Measurements from ENCODE around the gene KCNB1.

Gene KCNB1

GRCh38 chr20:49354673-49355072 lies 127.8 kb downstream of the KCNB1 start:
- DNase-seq (ENCODE audit: low read depth): no peak
- H3K4me3 ChIP-seq (ENCODE audit: control insufficient read depth, low read depth, low read length): no peak overlapping the region
- TF ChIP-seq, protein P1, sequence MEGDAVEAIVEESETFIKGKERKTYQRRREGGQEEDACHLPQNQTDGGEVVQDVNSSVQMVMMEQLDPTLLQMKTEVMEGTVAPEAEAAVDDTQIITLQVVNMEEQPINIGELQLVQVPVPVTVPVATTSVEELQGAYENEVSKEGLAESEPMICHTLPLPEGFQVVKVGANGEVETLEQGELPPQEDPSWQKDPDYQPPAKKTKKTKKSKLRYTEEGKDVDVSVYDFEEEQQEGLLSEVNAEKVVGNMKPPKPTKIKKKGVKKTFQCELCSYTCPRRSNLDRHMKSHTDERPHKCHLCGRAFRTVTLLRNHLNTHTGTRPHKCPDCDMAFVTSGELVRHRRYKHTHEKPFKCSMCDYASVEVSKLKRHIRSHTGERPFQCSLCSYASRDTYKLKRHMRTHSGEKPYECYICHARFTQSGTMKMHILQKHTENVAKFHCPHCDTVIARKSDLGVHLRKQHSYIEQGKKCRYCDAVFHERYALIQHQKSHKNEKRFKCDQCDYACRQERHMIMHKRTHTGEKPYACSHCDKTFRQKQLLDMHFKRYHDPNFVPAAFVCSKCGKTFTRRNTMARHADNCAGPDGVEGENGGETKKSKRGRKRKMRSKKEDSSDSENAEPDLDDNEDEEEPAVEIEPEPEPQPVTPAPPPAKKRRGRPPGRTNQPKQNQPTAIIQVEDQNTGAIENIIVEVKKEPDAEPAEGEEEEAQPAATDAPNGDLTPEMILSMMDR (conservative IDR thresholded peaks at IDR 0.05; ENCODE audit: control insufficient read depth, insufficient read depth, low read depth, low read length): no peak

DNA sequence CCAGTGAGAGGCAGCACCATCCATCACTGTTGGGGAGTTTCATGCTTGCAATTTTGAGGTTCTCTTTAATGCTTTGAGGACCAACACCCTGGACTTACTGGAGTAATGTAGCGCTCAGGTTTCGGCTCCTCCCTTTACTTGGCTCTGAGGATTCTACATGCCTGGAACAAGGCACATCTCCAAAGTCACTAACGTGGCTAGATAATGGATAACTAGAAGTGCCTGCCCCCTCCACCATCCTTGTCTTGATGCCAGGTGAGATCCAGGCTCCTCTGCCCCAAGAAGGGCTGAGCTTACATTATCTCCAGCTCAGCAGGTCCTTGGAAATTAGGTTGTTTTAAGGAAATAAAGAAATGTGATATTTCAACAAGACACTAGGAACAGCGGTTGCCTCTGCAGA lies 129.1 kb downstream of the KCNB1 start:
- H3K4me3 ChIP-seq (ENCODE audit: control insufficient read depth, low read depth, low read length): no peak overlapping the region
- no peak for DNase-seq (ENCODE audit: low read depth)
- TF ChIP-seq, protein P1 (conservative IDR thresholded peaks at IDR 0.05; ENCODE audit: control insufficient read depth, insufficient read depth, low read depth, low read length): no peak

DNA sequence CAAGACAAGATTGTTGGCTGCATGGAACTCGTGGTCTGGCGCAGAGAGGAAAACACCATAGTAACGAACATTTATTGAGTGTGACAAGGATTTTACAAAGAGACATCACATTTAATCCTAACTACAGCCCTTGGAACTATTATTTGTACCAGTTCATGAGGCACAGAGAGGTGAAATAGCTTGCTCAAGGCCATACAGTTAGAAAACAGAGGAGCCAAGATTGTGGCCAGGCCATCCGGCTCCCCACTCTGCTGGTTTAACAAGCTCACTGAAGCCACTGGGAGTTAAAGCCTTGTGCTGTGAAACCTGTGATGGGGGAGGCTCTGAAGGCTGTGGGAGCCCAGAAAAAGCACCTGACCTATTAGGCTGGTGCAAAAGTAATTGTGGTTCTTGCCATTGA lies 129.7 kb downstream of the KCNB1 start:
- no peak overlapping the region for H3K4me3 ChIP-seq (ENCODE audit: control insufficient read depth, low read depth, low read length)
- no peak for DNase-seq (ENCODE audit: low read depth)
- TF ChIP-seq, protein P1 (conservative IDR thresholded peaks at IDR 0.05; ENCODE audit: control insufficient read depth, insufficient read depth, low read depth, low read length): no peak

DNA sequence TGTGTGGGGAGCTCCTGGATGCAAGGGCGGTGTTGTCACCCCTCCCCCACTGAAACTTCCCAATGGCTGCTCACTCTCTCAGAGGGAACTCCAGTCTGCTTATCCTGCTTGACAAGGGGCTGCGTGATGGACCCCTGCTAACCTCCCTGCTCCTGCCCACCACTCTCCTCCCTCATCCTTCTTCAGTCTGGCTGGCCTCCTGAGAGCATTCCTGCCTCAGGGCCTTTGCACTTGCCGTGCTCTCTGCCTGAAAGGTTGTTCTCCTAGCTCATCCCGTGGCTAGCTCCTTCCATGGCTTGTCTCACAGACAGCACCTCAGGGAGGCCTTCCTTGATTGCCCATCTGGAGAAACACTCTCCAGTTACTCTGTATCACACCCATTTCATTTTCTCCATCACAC lies 130.7 kb downstream of the KCNB1 start:
- DNase-seq (ENCODE audit: low read depth): no peak
- no peak overlapping the region for H3K4me3 ChIP-seq (ENCODE audit: control insufficient read depth, low read depth, low read length)
- TF ChIP-seq, protein P1 (conservative IDR thresholded peaks at IDR 0.05; ENCODE audit: control insufficient read depth, insufficient read depth, low read depth, low read length): no peak

- peak; percentile 50 for DNase-seq (ENCODE audit: low read depth)
- no peak overlapping the region for H3K4me3 ChIP-seq (ENCODE audit: control insufficient read depth, low read depth, low read length)
- TF ChIP-seq, protein P1 (conservative IDR thresholded peaks at IDR 0.05; ENCODE audit: control insufficient read depth, insufficient read depth, low read depth, low read length): no peak
These were observed 132.7 kb downstream of the KCNB1 start for GRCh38 chr20:49349694-49350252.

GRCh38 chr20:49349078-49349477 lies 133.4 kb downstream of the KCNB1 start:
- H3K4me3 ChIP-seq (ENCODE audit: control insufficient read depth, low read depth, low read length): no peak overlapping the region
- TF ChIP-seq, protein P1 (conservative IDR thresholded peaks at IDR 0.05; ENCODE audit: control insufficient read depth, insufficient read depth, low read depth, low read length): no peak
- no peak for DNase-seq (ENCODE audit: low read depth)

- no peak for DNase-seq (ENCODE audit: low read depth)
- TF ChIP-seq, protein P1 (conservative IDR thresholded peaks at IDR 0.05; ENCODE audit: control insufficient read depth, insufficient read depth, low read depth, low read length): no peak
- H3K4me3 ChIP-seq (ENCODE audit: control insufficient read depth, low read depth, low read length): no peak overlapping the region
These were observed 133.9 kb downstream of the KCNB1 start for GRCh38 chr20:49348563-49348962.
